MCF 10A (cell line): ENCODE measurements around the gene ALDH3B2. TPM values are rescaled to one million over a fixed set of nuclear protein-coding genes. Genes with fewer than 3 reads are reported as not detected.

Source experiments
- BruUV-seq: library from RNA; stranded (reverse); fragments of 400-500 nt; replicated peaks from 2 replicates; lab custom pipeline; 2021; lab: Mats Ljungman, UMichigan
- CTCF ChIA-PET: fragments of 300-600 bp; sonication (Branson Sonifier 250); formaldehyde crosslinking; extraction: SDS; loops from one replicate; lab custom pipeline; 2021; ENCODE audit warnings: antibody characterized with exemption, inconsistent platforms; lab: Yijun Ruan, JAX
- POLR2A ChIA-PET: fragments of 300-600, 350-650 bp; sonication (Branson Sonifier 250); formaldehyde crosslinking; extraction: SDS; loops from one replicate; lab custom pipeline; 2020; ENCODE audit warnings: antibody characterized with exemption, inconsistent platforms; lab: Yijun Ruan, JAX
- DNase-seq: peaks from one replicate; pipeline ENCODE4 v3.0.0-alpha.2; 2018; ENCODE audit not compliant: unreplicated experiment
- H3K27ac Mint-ChIP-seq: one replicate; pipeline ENCODE4 v1.8.0; 2022; ENCODE audit warnings: mild to moderate bottlenecking, low read depth, mixed read lengths; ENCODE audit not compliant: unreplicated experiment
- H3K27me3 Mint-ChIP-seq: one replicate; pipeline ENCODE4 v1.8.0; 2022; ENCODE audit warnings: mixed read lengths; ENCODE audit not compliant: insufficient read depth, unreplicated experiment
- H3K36me3 Mint-ChIP-seq: one replicate; pipeline ENCODE4 v1.8.0; 2022; ENCODE audit warnings: mild to moderate bottlenecking, moderate library complexity, mixed read lengths; ENCODE audit not compliant: insufficient read depth, unreplicated experiment
- H3K4me1 Mint-ChIP-seq: one replicate; pipeline ENCODE4 v1.8.0; 2022; ENCODE audit warnings: mixed read lengths; ENCODE audit not compliant: insufficient read depth, unreplicated experiment
- H3K4me3 Mint-ChIP-seq: one replicate; pipeline ENCODE4 v1.8.0; 2022; ENCODE audit warnings: mild to moderate bottlenecking, moderate library complexity, mixed read lengths; ENCODE audit not compliant: unreplicated experiment
- H3K9me3 Mint-ChIP-seq: one replicate; pipeline ENCODE4 v1.8.0; 2022; ENCODE audit warnings: mixed read lengths; ENCODE audit not compliant: unreplicated experiment
- intact Hi-C: fragments of 100-400 bp; cut with micrococcal nuclease; formaldehyde crosslinking; loops from 2 replicates; pipeline ENCODE4 v1.14.1; 2022
- total RNA-seq: library from RNA; stranded (reverse); gene quantifications from 2 replicates; pipeline ENCODE4 v1.2.3, GENCODE V29; 2022
- TF ChIP-seq, protein P1 (sequence below): fragments of 200-600 bp; IDR thresholded peaks from one replicate; pipeline ENCODE4 v1.8.0; 2022; ENCODE audit warnings: antibody characterized with exemption, mild to moderate bottlenecking; ENCODE audit not compliant: unreplicated experiment

Gene ALDH3B2
- total RNA-seq, 1 experiment from 2014 or later, result not detected

DNA sequence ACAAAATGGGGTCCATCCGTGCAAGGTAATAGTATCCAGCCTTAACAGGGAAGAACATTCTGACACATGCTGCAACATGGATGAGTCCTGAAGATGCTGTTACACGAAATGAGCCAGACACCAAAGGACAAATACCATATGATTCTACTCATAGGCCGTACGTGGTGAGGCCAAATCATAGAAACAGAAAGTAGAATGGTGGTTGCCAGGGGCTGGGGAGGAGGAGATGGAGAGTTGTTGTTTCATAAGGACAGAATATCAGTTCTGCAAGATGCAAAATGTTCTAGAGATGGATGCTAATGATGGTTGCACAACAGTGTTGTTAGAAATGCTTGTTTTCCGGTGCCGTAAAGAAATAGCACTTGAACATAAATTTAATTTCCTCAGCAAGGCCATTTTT lies 37.5 kb downstream of the ALDH3B2 start:
- intact Hi-C loops, result no loop called here
- no peak for DNase-seq
- H3K36me3 Mint-ChIP-seq, result no peaks in the 10 kb centered on the region
- H3K4me1 Mint-ChIP-seq, result no peaks in the 10 kb centered on the region
- CTCF ChIA-PET, result interaction anchor here (0.6 kb wide), 1 partner anchor 43 kb away, joined by 3 read pairs; no protein-coding TSS in a partner anchor
- H3K4me3 Mint-ChIP-seq, result no peak overlapping the region
- POLR2A ChIA-PET, result no interaction called here
- no peaks in the 10 kb centered on the region for H3K27me3 Mint-ChIP-seq
- no TSS peak for BruUV-seq
- H3K27ac Mint-ChIP-seq, result no peak overlapping the region
- no peaks in the 10 kb centered on the region for H3K9me3 Mint-ChIP-seq
- TF ChIP-seq, protein P1, sequence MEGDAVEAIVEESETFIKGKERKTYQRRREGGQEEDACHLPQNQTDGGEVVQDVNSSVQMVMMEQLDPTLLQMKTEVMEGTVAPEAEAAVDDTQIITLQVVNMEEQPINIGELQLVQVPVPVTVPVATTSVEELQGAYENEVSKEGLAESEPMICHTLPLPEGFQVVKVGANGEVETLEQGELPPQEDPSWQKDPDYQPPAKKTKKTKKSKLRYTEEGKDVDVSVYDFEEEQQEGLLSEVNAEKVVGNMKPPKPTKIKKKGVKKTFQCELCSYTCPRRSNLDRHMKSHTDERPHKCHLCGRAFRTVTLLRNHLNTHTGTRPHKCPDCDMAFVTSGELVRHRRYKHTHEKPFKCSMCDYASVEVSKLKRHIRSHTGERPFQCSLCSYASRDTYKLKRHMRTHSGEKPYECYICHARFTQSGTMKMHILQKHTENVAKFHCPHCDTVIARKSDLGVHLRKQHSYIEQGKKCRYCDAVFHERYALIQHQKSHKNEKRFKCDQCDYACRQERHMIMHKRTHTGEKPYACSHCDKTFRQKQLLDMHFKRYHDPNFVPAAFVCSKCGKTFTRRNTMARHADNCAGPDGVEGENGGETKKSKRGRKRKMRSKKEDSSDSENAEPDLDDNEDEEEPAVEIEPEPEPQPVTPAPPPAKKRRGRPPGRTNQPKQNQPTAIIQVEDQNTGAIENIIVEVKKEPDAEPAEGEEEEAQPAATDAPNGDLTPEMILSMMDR, result no peak

DNA sequence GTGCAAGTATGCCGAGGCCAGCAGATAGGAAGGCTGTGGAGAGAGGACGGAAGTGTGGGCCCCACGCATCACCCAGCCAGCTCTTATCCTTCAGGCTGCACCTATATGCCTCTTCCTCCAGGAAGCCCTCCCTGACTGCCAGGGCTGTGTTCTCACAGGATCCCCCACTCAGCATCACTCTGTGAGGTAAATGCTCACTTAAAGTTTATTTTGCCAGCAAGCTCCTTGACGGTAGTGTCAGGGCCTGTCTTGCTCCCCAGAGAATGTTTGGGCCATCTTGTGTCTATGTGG lies 39.2 kb downstream of the ALDH3B2 start:
- POLR2A ChIA-PET, result interaction anchor here (0.6 kb wide), 1 partner anchor 42 kb away, joined by 3 read pairs; no protein-coding TSS in a partner anchor
- no peaks in the 10 kb centered on the region for H3K27me3 Mint-ChIP-seq
- H3K9me3 Mint-ChIP-seq, result no peaks in the 10 kb centered on the region
- BruUV-seq, result no TSS peak
- no peak overlapping the region for H3K4me3 Mint-ChIP-seq
- no peak for DNase-seq
- CTCF ChIA-PET, result interaction anchor here (0.6 to 1.5 kb wide), 3 partner anchors 21 to 42 kb away, joined by 4 to 5 read pairs (median 5); no protein-coding TSS in a partner anchor
- no peaks in the 10 kb centered on the region for H3K4me1 Mint-ChIP-seq
- TF ChIP-seq, protein P1, result no peak
- H3K36me3 Mint-ChIP-seq, result no peaks in the 10 kb centered on the region
- no peak overlapping the region for H3K27ac Mint-ChIP-seq
- intact Hi-C loops, result no loop called here

DNA sequence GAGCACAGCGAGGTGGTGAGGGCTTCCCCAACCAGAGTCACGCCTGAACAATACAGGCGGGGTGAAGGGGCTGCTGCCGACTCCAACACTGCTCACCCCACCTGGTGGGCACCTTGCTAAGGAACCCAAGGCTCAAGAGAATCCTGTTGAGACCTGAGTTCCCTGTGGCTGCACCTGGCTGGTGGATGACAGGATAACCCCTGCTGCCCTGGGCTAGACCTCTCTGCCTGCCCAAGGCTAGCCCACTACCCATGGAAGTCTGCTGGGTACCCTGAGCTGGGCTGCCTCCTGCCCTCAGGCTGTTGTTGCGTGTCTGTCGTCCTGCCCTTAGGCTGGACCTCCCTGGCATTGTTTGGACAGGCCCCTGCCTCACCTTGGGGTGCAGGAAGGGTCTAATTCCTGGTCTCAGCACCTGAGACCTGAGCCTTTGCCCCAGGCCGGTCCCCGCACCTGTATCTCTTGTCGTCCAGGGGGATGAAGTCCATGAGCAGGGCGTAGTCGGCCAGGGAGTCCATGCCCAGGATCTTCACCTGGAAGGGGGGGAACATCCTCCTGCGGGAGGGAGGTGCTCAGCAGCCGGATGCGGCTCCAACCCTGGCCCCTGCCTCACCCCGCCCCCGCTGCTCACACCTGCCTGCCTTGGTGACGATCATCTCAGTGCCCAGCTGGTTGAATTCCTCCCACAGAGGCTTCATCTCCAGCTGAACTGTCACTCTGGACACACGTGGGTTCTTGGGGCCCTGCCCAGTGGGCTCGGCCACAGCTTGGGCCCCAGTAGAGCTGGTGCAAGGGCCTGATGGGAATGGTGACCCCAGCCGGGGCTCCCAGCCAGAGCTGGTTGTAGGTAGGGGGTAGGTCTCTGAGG lies 39.8 kb downstream of the ALDH3B2 start:
- Mint-ChIP-seq H3K4me1 (no peaks in the 10 kb centered on the region), H3K4me3 (no peak overlapping the region), H3K27ac (no peak overlapping the region), H3K9me3 (no peaks in the 10 kb centered on the region), H3K27me3 (no peaks in the 10 kb centered on the region), H3K36me3 (no peaks in the 10 kb centered on the region)
- no peak for DNase-seq
- TF ChIP-seq, protein P1, result no peak
- CTCF ChIA-PET, result interaction anchor here (0.6 to 1.5 kb wide), 3 partner anchors 22 to 42 kb away, joined by 4 to 5 read pairs (median 5); no protein-coding TSS in a partner anchor
- BruUV-seq, result no TSS peak
- POLR2A ChIA-PET, result interaction anchor here (0.6 kb wide), 1 partner anchor 42 kb away, joined by 3 read pairs; no protein-coding TSS in a partner anchor
- intact Hi-C loops, result no loop called here

DNA sequence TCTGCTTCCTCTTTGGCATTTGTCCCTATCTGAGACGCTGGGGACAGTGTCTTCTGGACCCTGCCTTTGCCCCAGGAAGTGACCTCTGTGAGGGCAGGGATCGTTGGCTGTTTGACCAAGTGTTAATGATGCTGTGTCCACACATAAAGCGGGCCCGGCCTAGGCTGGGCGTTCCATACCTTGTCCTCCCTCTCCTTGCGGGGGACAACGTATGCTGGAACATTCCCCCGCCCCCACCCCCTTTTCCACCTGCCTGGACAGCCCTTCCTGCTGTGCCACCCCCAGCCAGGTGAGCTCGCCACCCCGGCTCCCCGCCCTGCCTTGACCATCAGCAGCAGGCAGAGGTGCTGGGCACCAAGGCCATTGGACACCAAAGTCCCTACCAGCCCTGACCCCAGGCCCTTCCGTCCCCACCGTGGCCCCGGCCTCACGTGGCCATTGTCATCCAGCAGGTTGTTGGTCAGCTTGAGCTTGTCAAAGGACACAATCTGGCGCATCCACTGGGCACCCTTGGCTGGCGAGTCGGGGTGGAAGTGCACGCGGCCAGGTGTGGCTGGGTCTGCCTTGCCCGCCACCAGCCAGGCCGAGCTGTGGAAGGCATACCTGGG lies 40.6 kb downstream of the ALDH3B2 start:
- CTCF ChIA-PET, result interaction anchor here (0.6 kb wide), 1 partner anchor 25 kb away, joined by 3 read pairs; no protein-coding TSS in a partner anchor
- POLR2A ChIA-PET, result no interaction called here
- Mint-ChIP-seq H3K9me3 (no peaks in the 10 kb centered on the region), H3K4me3 (no peak overlapping the region), H3K27me3 (no peaks in the 10 kb centered on the region), H3K27ac (no peak overlapping the region), H3K4me1 (no peaks in the 10 kb centered on the region), H3K36me3 (no peaks in the 10 kb centered on the region)
- TF ChIP-seq, protein P1, result no peak
- intact Hi-C loops, result no loop called here
- no TSS peak for BruUV-seq
- no peak for DNase-seq
